Cardiac septum (tissue), 1 donor: Measurements from ENCODE around the gene MSI2. TPM values are rescaled to one million over a fixed set of nuclear protein-coding genes. Genes with fewer than 3 reads are reported as not detected.

Experiments used
- DNase-seq: peaks from one replicate; pipeline ENCODE4 v3.0.0-alpha.2; 2020; ENCODE audit warnings: low spot score
- intact Hi-C: fragments of 100-400 bp; cut with DNase I; formaldehyde crosslinking; loops from one replicate; pipeline ENCODE4 v1.14.0; 2022
- total RNA-seq: library from RNA; stranded (reverse); fragmentation: NEBNext Ultra II Directional; extraction: Animal tissue kit (Norgen Biotek cat#: 25700); gene quantifications from one replicate; pipeline ENCODE4 v1.2.1, GENCODE V29; 2021
- donor health status: DM: no; HTN: no; CAD: no.

MSI2 gene
- total RNA-seq, 1 donor from 2014 or later = 112 TPM

DNA sequence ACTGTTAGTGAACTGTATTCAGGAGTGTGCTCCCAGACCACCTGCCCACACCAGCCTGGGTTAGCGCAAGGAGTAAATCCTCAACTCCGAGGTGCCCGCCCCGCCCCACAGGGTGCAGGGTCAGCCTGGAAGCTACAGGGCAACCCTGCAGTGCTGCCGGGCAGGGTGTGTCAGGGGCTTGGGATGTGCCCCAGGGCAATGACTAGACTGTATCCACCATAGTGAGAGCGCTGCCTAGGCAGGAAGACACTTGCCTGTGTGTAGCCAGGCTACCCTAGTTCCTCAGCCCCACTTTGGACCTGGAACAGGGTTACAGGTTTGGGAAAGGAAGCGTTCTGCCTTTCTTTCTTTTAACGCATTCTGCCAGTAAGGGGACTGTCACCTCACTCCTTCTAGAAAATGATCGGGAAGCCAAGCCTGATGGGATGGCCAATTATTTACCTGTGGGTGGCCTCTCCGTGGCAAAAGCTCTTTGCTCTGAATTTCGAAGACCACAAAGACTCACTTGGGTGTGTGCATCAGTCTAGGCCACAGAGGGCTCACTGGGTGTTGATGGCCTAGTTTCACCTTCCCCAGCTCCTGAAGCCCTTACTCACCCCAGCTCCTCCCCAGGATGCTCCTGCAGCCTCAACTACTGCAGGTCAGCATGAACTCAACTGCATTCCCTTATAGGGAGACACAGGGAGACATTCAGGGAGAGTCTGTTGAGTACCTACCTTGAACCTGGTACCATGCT, 397.9 kb downstream of the MSI2 start:
- intact Hi-C loops = no loop called here
- no peak for DNase-seq

DNA sequence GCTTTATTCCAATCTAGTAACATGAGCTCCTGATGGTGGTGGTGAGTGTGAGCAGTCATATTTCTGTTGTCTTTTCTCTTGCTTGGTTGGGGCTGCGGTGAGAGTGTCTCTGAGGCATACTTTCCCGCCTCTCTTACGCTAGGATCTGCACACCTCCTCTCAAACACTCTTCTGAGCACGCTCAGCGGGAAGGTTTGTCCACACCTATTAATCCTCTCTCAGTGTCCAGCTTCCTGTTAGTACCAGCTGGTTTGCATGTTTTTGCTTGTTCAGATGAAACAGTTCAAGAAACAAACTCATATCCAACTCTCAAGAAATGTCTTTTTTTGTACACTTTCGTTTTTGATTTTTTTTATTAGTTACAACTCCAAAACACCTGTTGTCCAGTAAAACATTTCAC, 399.2 kb downstream of the MSI2 start:
- DNase-seq = no peak
- intact Hi-C loops = no loop called here

DNA sequence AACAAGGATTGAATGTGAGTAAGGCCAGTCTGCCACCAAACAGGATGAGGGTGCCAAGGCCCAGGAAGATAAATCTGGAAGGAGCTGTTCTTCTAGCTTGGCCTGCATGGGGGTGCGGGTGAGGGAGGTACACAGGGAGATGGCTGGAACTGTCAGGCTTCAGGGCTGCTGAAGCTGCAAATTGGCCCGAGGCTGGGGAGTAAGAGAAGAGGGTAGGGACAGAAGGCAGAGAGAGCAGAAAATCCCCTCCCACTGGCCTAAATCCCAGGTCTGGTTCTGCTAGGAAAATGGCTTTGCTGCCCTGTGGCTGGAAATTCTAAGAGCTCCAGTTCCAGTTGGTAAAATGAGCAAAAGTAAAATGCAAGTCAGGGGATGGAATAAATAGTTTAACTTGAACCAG, 400.9 kb downstream of the MSI2 start:
- DNase-seq = no peak
- intact Hi-C loops = no loop called here

GRCh38 chr17:57662041-57662440, 405.7 kb downstream of the MSI2 start:
- intact Hi-C loops = loop anchor here (2.0 to 10.0 kb wide), 2 partner anchors 39 to 333 kb away; no protein-coding TSS in a partner anchor
- no peak for DNase-seq

DNA sequence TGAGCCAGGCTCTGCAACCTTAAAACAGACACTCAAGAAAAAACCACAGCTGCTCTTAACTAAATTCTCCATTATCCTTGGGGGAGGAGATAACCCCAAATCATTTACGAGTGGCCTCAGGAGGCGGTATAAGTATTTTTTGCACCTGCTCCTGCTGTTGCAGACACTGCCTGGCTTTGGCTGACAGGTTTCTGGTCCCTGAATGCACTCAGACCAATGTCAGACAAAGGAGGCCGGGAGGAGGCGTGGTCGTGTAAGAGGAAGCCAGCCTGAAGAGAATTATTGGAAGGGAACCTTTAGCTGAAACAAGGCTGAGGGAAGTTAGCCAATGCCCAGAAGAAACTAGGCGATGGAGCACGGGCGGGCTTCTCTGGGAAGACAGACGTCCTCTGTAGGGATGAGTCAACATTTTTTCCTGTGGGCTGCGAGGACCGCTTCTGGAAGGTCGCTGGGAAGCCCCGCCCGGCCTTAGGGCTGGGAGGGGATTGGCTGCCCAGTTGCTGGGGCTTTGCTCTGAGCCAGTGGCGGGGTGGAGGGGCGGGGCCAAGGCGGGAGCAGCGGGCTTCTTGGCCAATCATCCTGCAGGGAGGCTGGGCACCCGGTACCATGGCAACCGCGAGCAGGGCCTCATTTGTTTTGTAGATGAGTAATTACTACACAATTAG, 406.5 kb downstream of the MSI2 start:
- intact Hi-C loops = loop anchor here (2.0 to 10.0 kb wide), 2 partner anchors 40 to 332 kb away; no protein-coding TSS in a partner anchor
- DNase-seq = peak; percentile 97

DNA sequence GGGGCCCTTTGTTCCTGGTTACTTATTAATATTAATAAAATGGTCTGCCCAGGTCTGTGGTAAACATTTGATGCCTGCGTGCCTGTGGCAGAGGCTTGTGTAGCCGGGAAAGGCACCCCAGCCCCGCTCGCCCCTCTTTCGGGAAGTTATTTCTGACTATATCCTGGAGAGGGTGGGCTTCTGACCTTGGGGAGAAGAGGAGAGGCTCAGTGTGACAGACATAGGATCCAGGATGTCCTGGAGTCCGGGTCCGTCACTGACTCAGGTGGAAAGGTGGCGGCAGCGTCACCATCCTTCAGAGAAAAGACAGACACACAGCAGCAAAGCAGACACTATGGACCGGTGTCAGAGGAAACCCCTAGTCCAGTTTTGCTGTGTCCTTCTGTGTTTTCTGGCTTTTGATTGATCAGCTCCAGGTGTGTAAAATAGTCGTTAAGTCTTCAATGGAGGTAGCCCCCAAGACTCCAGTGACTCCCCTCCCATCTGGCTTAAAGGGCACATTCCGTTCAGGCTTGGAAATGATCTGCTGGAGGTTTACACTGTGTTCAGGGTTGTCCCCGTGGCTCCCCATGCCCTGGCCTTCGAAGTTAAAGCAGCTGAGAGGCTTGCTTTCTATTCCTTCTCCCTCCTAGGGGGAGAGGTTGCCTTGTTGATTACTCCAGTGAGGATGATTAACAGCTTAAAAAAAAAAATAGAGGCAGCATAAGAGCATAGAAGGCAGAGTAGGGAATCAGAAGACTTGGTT, 407.2 kb downstream of the MSI2 start:
- intact Hi-C loops = loop anchor here (2.0 to 10.0 kb wide), 2 partner anchors 41 to 331 kb away; no protein-coding TSS in a partner anchor
- no peak for DNase-seq

- intact Hi-C loops = loop anchor here (5.0 to 10.0 kb wide), 3 partner anchors 167 to 408 kb away; partner anchors contain the start of gene MSI2
Observed at GRCh38 chr17:57665128-57665527, 408.8 kb downstream of the MSI2 start.

DNA sequence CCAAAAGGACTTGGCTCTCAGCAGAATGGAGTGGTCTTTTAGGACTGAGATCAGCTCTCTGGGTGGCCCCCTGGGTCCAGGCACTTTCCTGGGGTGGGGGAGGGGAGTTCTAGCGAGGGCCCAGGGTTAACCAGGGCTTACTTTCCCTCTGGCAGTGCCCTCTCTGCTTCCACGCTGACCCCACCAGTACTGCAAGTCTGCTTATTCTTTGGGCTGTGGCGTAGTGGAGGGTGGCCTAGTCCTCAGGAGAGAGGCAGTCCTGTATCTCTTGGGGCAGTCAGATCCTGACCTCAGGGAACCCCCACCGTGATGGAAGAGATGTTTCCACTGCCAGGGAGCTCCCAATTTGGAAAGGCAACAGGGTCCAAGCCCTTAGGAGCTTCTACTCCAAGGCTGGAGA, 409.4 kb downstream of the MSI2 start:
- peak; percentile 68 for DNase-seq
- intact Hi-C loops = loop anchor here (5.0 to 10.0 kb wide), 3 partner anchors 167 to 408 kb away; partner anchors contain the start of gene MSI2

More at GRCh38 chr17:57665128-57665527, 408.8 kb downstream of the MSI2 start:
- no peak for DNase-seq

DNA sequence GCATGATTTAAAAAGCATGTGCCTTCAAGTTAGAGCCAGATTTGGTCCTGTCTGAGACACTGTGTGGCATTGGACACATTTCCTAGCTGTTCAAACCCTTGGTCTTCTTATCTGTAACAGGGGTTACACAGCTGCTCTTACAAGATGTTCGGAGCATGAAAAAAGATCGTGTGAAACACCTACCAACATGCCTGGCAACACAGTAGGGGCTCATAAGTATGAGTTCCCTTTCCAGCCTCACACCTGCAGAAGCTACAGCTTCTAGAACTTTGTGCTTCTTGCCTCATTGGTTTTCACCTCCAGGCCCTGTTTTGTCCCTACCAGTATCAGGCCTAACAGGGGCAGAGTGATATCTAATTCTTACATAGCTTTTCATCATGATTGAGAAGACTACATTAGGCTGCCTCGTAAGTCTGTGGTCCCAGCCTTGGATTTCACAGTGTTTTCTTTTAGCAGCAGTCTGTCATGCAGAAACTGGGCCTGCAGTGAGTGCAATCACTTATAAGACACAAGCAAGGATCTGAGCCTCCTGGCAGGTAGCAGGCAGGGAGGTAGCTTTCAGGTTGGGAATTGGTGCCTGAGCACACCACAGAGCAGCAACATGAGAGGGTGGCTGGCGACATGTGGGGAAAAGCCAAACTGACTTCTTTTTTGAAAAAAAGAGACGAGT, 410.0 kb downstream of the MSI2 start:
- intact Hi-C loops = loop anchor here (5.0 to 10.0 kb wide), 3 partner anchors 166 to 409 kb away; partner anchors contain the start of gene MSI2
- peak; percentile 49 for DNase-seq

GRCh38 chr17:57666946-57667345, 410.6 kb downstream of the MSI2 start:
- intact Hi-C loops = loop anchor here (5.0 to 10.0 kb wide), 3 partner anchors 165 to 410 kb away; partner anchors contain the start of gene MSI2
- peak; percentile 69 for DNase-seq

GRCh38 chr17:57667461-57667923, 411.2 kb downstream of the MSI2 start:
- intact Hi-C loops = loop anchor here (5.0 to 10.0 kb wide), 3 partner anchors 165 to 410 kb away; partner anchors contain the start of gene MSI2

GRCh38 chr17:57668332-57668731, 412.0 kb downstream of the MSI2 start:
- DNase-seq = peak; percentile 20
- intact Hi-C loops = loop anchor here (5.0 to 10.0 kb wide), 3 partner anchors 164 to 411 kb away; partner anchors contain the start of gene MSI2

More at GRCh38 chr17:57667461-57667923, 411.2 kb downstream of the MSI2 start:
- peak; percentile 51 for DNase-seq

DNA sequence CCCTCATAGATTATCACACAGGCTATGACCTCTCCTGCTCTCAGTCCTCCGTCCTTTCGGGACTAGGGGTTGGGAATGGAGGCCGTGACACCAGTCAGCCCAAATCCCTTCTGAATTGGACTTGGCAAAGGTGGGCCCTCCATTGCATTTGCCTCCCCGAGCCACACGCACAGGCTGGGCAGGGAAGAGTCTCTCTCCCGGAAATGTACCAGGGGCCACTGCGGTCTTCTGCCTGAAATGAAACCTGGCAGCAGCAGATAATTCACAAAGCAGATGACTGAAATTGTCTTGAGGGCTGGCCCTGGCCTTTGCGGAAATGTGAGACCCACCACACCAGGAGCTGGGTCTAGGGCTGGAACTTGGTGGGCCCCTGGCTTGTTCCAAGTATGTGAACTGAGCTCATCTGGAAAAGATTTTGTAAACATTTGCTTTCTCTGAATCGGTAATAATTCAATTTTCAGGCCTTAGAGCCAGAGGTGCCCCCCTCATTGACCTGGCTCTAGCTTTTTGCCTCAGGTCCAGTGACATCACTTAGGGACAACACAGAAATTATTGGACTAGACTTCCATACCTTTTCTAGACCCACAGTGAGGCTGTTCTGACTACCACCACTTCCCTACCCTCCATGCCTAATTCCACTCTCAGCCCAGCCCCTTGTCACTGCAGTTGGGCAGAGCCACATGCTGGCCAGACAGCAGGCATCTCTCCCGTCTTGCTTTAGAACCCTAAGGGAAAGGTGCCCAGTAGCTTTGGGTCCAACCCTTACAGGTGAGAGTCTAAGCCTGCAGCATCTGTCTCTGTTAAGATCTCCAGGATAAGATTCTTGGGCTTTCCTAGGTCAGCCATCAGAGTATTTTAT, 413.6 kb downstream of the MSI2 start:
- intact Hi-C loops = loop anchor here (5.0 to 10.0 kb wide), 6 partner anchors 162 to 545 kb away; partner anchors contain the start of gene MSI2
- no peak for DNase-seq

DNA sequence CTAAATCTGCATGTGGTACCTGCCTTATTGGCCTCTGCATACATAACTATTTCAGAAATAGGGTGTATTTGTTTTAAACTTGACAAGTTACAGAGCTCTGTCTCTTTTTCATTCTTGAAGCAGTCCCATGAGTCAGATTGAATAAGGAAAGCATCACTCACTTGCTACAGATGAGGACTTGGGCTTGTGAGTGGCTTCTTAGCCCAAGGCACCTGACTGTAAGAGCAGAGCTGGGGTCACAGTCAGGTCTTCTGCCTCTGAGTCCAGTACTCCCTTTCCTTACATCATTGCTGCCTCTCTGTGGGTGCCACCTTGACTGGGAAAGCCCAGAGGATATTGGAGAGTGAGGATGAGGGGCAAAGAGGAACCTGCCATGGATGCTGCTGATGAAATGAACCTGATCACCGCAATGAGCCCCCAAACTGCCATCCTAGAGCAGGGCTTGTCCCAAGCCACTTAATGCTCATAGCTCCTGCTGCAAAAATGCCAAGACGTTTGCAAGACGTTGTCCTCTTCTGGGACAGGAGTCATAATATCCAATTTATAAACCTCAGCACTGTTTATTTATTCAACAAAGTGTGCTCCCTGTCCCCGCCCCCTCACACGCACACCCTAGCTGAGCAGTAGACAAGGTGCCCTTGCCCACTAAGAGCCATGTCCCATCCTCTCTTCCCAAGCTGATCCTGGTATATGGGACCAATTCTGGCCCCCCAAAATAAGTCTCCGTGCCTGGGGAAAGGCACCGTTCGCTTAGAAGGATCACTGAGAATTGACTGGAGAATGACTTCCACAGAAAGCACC, 414.6 kb downstream of the MSI2 start:
- DNase-seq = no peak
- intact Hi-C loops = loop anchor here (5.0 to 10.0 kb wide), 3 partner anchors 226 to 546 kb away; no protein-coding TSS in a partner anchor

GRCh38 chr17:57671667-57672632, 415.6 kb downstream of the MSI2 start:
- DNase-seq = peak; percentile 86
- intact Hi-C loops = loop anchor here (1.0 to 10.0 kb wide), 5 partner anchors 73 to 547 kb away; no protein-coding TSS in a partner anchor

DNA sequence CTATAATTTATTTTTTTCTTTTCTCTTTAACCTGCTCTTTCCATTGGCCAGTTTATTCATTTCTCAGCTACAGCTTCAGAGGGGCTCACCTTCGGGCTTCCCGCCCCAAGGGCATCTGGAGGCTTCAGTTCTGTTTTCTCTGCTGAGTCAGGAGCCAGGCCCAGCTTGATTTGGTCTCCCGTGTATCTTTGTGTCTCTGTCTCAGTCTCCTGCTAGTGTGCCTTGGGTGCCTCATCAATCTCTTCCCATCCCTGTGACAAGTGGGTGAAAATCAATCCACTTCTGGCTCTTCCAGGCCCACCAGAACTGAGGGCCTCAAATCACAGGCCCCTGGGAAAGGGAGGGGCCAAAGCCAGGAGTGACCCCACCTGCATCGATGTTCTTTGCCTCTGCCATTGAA, 416.6 kb downstream of the MSI2 start:
- intact Hi-C loops = loop anchor here (1.0 to 10.0 kb wide), 5 partner anchors 74 to 548 kb away; no protein-coding TSS in a partner anchor
- peak; percentile 22 for DNase-seq
